NCI-H460 (cell line): ENCODE data around the gene RAP1GAP2. TPM values are rescaled to one million over a fixed set of nuclear protein-coding genes. Genes with fewer than 3 reads are reported as not detected.
A peak's percentile ranks its signal among the peaks of the same experiment; 100 is the strongest.
"Not testable (repeated sequence)": the region's sequence is repeated elsewhere in the genome, so short reads cannot be mapped to it uniquely, and the experiment has no call there.

Experiments
- DNase-seq: peaks from one replicate; pipeline ENCODE4 v3.0.0-alpha.2; 2016; ENCODE audit warnings: low read depth; ENCODE audit errors: extremely low read depth
- total RNA-seq: library from RNA; depleted of rRNA; stranded (reverse); fragments of >200 nt; shearing (Covaris generic); gene quantifications from 2 replicates; pipeline ENCODE4 v1.2.3, GENCODE V29; 2014

RAP1GAP2 gene
- total RNA-seq, 1 experiment from 2014 or later, result 13.6 TPM

GRCh38 chr17:2785376-2785775 lies 10.9 kb upstream of the RAP1GAP2 start:
- not testable (repeated sequence) for DNase-seq

GRCh38 chr17:2786176-2786881 lies 9.9 kb upstream of the RAP1GAP2 start:
- DNase-seq, result peak; percentile 92

GRCh38 chr17:2789700-2790099 lies 6.5 kb upstream of the RAP1GAP2 start:
- no peak for DNase-seq

- DNase-seq, result no peak
Measured at GRCh38 chr17:2792366-2793169, 3.7 kb upstream of the RAP1GAP2 start.

- DNase-seq, result no peak
Measured at GRCh38 chr17:2794111-2794803, 2.0 kb upstream of the RAP1GAP2 start.

GRCh38 chr17:2795441-2796163 lies 636 bp upstream of the RAP1GAP2 start:
- DNase-seq, result no peak

GRCh38 chr17:2797226-2797625 lies 988 bp downstream of the RAP1GAP2 start:
- DNase-seq, result no peak

GRCh38 chr17:2797637-2798036 lies 1.4 kb downstream of the RAP1GAP2 start:
- peak; percentile 13 for DNase-seq

- DNase-seq, result no peak
Measured at GRCh38 chr17:2798188-2798587, 1.9 kb downstream of the RAP1GAP2 start.

GRCh38 chr17:2798678-2799077 lies 2.4 kb downstream of the RAP1GAP2 start:
- no peak for DNase-seq

- DNase-seq, result no peak
Measured at GRCh38 chr17:2799653-2800052, 3.4 kb downstream of the RAP1GAP2 start.

- peak; percentile 9 for DNase-seq
Measured at GRCh38 chr17:2800367-2800766, 4.1 kb downstream of the RAP1GAP2 start.

- no peak for DNase-seq
Measured at GRCh38 chr17:2801841-2802240, 5.6 kb downstream of the RAP1GAP2 start.

- no peak for DNase-seq
Measured at GRCh38 chr17:2802574-2802973, 6.3 kb downstream of the RAP1GAP2 start.

- no peak for DNase-seq
Measured at GRCh38 chr17:2803386-2803785, 7.1 kb downstream of the RAP1GAP2 start.

- DNase-seq, result no peak
Measured at GRCh38 chr17:2803971-2804370, 7.7 kb downstream of the RAP1GAP2 start.

GRCh38 chr17:2804912-2805311 lies 8.7 kb downstream of the RAP1GAP2 start:
- DNase-seq, result no peak

- DNase-seq, result no peak
Measured at GRCh38 chr17:2805961-2806360, 9.7 kb downstream of the RAP1GAP2 start.

GRCh38 chr17:2808367-2809335 lies 12.4 kb downstream of the RAP1GAP2 start:
- DNase-seq, result no peak

GRCh38 chr17:2809337-2809736 lies 13.1 kb downstream of the RAP1GAP2 start:
- no peak for DNase-seq
